Cerebellar cortex (tissue), 1 donor: ENCODE results near the gene COL4A6.

Experiments used
- DNase-seq: peaks from one replicate; pipeline ENCODE4 v3.0.0-alpha.2; 2015; ENCODE audit warnings: low spot score

COL4A6 gene

DNA sequence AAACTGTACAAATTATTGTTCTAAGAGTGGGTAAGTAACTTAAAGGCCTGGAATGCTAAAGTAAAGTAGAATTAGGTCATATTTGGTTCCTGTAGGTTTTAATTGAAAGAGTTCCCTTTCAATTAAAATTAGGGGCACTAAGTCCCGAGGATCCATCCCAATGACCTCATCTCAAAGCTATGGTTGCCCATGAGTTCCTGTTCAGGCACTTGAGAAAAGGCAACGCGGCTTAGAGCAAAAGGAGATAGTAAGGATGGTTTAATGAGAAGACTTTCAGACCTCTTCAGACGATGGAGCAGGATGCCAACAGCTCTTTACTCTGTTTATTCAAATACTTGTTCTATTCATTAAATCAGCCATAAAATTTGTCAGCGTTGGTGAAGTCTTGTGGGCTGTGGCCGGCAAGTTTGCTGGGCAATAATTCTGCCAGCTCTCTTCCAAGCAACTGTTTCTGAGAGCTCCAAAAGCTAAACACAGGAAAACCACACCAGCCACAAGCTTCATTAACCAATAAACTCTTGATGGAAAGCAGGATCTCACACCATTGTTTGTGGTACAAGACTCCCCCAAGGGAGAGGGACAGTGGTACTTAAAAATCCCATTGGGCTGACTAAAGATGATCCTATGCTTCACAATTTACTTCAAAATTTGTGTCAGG is 167.4 kb downstream of the COL4A6 start:
- no peak for DNase-seq

GRCh38 chrX:108270280-108270679 is 167.9 kb downstream of the COL4A6 start:
- DNase-seq: no peak

- DNase-seq: no peak
These were observed 169.7 kb downstream of the COL4A6 start for GRCh38 chrX:108268434-108269080.

DNA sequence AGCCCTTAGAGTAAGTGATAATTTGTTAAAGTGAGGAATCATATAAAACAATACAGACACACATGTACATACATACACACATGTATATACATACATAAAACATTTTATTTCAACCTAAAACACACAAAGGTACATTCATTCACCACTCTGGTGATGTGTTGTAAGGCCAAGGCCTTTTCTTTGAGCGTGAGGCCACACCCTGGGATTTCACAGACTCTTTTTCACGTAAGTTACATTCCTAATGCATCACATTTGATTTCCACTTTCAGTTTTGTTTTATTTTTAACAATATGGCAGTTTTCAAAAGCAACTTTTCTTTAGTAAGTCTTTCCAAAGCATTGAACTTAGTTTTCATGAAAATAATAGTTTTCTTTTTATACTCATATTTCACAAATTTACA is 170.7 kb downstream of the COL4A6 start:
- no peak for DNase-seq

DNA sequence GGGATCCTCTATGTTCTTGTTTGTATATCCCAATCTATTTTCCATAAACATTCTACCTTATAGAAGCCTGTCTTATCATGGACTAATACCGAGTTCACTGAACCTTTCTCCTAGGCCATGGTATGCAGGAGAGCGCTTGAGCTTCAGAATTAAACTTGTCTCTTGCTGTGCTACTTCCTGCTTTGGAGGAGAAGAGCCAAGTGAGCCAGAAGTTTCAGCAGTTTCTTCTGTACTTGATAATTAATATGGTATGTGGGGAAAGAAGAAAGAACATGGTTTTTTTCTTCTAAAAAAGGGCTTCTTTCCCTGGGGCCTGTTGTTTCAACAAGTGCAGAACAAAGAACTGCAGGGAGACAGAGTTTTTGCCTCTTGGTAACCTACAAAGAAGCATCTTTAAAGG is 173.8 kb downstream of the COL4A6 start:
- no peak for DNase-seq

DNA sequence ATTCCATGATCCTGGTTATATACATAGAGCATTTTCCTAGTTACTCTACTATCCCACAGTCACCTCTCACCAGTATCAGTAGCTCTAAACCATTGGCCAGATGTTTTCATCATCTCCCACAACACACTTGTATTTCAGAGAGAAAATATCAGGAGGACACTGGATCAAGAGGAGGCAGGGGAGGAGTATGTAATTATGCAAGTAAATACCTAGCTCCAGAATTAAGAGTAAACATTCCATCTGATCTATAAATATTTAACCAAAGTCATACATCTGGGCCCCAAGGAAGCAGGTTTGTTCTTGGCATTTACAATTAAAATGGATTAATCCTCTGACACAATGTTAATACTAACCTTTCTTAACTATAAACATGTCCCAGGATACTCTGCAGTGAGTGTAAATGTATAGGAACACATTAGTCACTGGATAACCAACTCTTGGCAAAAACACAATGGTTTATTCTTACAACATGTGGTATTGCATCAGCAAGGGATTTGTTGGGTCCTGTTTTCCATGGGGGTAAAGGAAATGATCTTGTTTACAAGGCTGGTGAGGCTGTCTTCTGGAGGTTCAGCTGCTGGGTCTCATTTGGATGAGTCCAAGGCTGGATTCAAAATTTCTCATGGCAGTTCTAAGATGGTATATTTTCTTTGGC is 176.5 kb downstream of the COL4A6 start:
- no peak for DNase-seq

GRCh38 chrX:108257556-108257955 is 180.7 kb downstream of the COL4A6 start:
- DNase-seq: no peak

DNA sequence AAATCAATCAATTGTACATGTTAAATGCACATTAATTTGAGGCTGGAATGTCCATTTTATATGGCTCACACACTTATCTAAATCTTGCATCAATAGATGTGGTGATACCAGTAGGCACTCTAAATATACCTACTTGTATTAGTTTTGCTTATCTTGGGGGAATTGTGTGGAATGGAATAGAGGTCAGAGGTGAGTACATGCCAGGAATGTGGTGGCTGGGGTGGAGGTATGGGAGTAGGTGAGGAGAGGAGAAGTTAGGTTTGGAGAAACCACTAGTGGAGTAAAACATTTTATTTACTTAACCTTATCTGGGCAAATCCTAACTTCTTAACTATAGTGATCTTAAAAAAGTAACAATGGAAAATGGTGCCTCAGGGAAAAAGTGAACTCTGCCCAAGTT is 183.6 kb downstream of the COL4A6 start:
- no peak for DNase-seq

- peak; percentile 40 for DNase-seq
These were observed 187.3 kb downstream of the COL4A6 start for GRCh38 chrX:108250654-108251579.

DNA sequence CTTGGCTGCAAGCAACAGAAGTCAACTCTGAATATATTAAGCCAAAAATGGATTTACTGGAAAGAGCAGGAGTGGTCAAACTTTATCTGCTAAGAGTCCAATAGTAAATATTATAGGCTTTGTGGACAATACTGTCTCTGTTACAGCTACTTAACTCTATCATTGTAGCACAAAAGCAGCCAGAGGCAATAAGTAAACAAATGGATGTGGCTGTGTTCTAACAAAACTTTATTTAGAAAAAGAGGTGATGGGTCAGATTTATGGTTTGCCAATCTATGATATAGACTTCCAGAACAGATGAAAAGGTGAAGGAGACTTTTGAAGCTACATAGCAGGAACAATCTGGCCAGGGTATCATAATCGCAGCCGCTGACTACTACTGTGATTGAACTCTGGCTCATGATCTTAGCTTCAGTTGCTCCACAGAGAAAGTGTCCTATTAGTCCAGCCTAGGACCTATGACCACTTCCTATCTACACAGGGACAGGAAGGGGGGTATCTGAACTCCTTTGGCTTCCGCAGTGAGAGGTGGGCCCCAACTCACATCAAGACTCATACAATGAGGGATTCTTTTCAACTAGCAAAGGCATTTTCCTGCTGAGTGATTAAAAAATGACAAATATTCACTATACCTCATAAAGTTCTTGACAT is 191.8 kb downstream of the COL4A6 start:
- no peak for DNase-seq

GRCh38 chrX:108245462-108245861 is 192.8 kb downstream of the COL4A6 start:
- DNase-seq: no peak

GRCh38 chrX:108235986-108236385 is 202.2 kb downstream of the COL4A6 start:
- DNase-seq: no peak

DNA sequence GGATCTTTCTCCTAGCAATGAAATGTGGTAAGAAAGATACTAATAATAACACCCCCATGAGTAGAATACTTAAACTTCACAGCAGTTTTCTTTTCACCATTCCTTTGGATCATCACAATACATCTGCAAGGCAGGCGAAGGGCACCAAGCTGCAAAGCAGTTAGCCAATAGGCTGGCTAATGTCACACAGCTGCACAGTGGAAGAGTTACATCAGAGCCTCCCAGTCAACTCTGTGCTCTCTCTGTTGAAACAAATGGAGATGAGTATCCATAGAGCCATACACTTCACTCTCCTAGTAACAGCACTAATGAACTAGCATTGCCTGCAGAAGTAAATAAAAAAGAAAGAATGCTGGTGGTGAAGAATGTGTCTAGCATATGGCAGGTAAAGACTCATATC is 207.6 kb downstream of the COL4A6 start:
- DNase-seq: no peak

DNA sequence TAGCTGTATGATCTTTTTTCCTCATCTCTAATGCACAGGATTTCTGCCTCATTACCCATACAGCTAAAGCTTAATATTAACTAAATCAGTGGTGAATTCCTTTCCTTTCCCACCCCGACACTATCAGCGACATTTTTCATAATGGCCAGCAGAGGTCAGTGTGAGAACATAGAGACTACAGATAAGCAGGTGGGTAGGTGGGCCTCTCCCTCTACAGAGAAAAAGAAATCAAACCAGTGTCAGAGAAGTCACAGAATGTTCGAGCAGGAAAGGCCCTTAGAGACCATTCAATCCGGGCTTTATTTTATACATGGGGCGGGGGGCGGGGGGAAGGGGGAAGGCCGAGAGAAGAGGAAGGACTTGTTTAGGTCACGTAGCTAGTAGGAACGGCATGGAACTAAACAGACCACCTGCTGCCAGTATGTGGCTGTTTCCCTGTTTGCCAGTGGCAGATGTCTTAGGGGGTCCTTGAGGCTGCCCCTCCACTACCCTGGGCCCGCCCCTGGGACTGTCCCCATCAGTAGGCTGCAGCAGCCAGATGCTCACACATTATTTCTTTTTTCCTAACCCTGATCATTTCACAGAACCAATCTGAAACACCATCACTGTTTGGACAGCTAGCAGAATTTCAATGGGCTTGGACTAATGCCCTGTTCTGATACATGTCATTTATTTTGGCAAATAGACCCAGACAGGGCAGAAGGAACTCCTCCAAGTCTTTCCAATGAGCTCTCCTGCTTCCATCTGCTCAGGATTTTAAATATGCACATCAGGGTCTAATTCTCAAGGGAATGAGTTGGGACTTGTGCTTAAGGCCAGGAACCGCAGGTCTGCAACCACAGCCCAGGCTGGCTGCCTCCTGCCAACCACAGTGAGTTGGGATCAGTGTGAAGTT is 213.2 kb downstream of the COL4A6 start:
- DNase-seq: peak; percentile 28

- no peak for DNase-seq
These were observed 214.0 kb downstream of the COL4A6 start for GRCh38 chrX:108224218-108224617.

GRCh38 chrX:108223585-108223984 is 214.6 kb downstream of the COL4A6 start:
- no peak for DNase-seq

DNA sequence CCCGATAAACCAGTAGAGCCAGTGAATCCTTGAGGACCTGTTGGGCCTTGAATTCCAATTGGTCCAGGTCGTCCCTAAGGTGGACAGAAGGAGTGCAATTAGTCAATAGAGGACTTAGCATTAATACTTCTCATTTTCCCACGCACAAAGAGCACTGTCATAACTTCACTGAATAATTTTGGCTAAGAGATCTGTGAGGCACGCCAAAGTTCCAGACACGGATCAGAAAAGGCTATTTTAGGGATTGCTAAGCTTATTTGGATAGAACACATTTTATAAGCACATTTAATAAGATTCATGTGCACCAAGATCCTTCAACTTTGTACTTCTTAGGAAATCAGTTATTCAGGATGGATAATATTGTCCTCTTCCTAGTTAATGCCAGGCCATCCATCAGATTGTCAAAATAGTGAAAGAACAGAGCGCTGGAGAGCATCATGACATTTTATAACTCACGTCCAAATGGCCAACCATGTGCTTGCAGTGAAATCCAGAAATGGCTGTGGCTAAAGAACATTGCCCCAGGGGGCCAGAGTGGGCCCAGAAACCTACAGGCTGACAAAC is 216.8 kb downstream of the COL4A6 start:
- no peak for DNase-seq

- DNase-seq: no peak
These were observed 218.1 kb downstream of the COL4A6 start for GRCh38 chrX:108219949-108220601.

- no peak for DNase-seq
These were observed 220.3 kb downstream of the COL4A6 start for GRCh38 chrX:108217876-108218275.
